Activated CD4-positive, alpha-beta T cell treated with anti-CD3 and anti-CD28 coated beads, Interleukin-2, amount 50 U/mL, for 16 hours (primary cell): ENCODE data around the gene FSIP1.
"Not testable (repeated sequence)": the region's sequence is repeated elsewhere in the genome, so short reads cannot be mapped to it uniquely, and the experiment has no call there.

ENCODE experiments used
- DNase-seq: peaks from one replicate; pipeline ENCODE4 v3.0.0-alpha.2; 2020

Gene FSIP1

GRCh38 chr15:39782441-39783138 lies at the start of gene FSIP1:
TSS of gene FSIP1 (minus strand) at chr15:39782841. CDS start at chr15:39776524, 6,317 bp downstream.
- DNase-seq, result peak; percentile 97

DNA sequence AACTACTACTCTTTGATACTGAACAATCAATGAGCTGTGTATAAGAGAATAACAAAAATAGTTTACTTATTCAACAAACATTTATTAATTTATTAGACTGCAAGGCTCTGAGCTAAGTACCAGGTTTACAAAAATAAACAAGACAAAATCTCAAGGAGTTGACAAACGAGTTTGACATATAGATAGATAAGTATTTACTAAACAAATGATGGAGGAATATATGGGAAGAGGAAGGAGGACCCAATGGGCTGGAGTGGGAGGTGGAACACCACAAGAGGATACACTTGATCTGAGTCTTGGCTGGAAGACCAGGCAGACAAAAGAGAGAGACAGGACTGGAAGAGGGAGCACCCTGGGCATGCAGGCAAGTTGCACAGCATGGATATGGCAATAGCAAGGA lies 47.5 kb upstream of the FSIP1 start:
- DNase-seq, result no peak

- no peak for DNase-seq
Observed at GRCh38 chr15:39828374-39828931, 45.8 kb upstream of the FSIP1 start.

DNA sequence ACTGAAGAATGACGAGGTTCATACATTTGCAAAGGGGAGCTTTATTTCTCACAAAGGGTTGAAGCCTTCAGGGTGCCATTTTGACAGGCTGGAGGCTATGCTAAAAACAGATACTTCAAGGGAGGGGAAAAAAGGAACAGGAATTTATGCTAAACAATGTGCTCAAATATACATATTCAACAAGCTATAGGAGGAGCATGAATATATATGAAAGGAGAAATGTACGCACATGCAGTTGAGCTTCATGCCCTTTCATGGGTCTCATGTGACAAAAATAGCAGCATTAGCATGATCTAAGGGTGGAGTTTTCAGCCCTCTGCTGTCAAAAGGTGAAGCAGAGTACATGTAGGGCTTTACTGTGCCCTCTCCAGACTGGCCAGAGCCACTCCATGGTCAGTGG lies 44.3 kb upstream of the FSIP1 start:
- DNase-seq, result no peak

DNA sequence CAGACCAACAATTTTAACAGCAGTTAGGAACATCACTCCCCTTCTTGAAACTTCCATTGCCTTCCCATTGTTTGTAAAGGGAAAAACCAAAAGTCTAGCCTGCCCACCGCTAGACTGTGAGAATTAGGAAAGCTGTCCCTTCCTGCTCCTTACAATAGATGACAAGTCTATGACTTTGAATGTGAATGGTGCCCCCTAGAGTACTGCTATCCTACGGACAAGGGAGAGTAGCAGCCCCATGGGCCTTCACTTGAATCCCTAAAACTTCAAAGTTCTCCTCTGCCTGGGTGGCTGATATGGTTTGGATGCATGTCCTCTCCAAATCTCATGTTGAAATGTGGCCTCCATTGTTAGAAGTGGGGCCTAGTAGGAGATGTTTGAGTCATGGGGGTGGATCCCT lies 41.0 kb upstream of the FSIP1 start:
- DNase-seq, result no peak

DNA sequence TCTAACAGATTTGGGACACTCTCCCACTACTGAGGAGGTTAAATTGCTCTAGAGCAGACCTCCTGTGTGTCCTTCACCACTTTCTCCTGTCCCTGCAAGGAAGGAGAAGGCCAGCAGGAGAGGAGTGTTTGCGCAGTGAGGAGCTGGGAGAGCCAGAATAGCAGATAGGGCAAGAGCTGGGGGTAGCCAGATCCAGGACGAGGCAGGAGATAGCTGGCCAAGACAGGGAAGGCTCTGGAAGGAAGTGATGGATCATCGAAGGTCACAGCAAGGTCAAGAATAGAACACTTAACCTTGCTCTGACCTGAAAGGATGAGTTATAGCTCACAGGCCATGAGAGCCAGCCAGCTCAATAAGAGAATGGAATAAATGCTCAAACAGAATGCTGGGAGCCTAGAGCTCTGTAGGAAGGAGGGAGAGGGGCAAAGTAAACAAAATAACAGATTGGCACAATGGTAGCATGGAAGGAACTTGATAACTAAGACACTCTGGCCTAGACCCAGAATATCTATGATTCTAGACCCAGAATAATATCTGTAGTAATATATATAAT lies 37.5 kb upstream of the FSIP1 start:
- DNase-seq, result no peak

GRCh38 chr15:39819533-39819932 lies 36.9 kb upstream of the FSIP1 start:
- DNase-seq, result no peak

DNA sequence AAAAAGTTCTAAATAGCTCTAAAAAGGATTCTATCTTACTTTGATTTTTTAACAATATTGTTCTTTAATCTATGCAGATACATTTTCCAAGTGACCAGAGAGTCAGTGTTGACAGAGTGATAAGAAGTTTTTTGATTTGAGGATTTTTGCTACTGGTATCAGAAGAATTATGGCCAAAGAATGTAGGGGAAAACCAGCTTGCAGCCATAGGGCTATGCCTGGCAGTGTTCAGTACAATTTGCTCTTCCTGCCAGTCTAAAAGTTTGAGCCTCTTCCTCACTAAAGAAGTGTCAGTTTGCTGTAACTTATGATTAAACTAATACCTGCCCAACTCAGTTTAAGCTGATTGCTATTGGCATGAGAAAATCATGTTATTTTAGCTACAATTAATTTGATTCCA lies 35.3 kb upstream of the FSIP1 start:
- DNase-seq, result no peak

DNA sequence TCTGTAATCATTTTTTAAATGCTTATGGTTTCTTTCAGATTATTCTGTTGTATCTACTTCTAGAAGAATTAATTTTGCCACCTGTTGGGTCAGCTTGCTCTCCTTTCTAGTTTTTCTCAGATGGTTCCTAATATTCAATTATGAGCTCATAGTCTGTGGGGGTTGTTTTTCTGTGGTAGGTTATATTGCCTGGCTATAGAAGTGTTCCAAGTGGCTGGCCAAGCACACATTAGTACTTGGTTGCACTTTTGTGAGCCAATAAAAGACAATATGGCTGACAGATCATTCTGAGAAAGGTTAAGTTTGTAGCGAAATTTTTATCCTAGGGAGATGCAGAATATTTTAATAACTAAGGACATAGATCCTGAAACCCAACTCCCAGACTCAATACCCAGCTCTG lies 31.8 kb upstream of the FSIP1 start:
- no peak for DNase-seq

DNA sequence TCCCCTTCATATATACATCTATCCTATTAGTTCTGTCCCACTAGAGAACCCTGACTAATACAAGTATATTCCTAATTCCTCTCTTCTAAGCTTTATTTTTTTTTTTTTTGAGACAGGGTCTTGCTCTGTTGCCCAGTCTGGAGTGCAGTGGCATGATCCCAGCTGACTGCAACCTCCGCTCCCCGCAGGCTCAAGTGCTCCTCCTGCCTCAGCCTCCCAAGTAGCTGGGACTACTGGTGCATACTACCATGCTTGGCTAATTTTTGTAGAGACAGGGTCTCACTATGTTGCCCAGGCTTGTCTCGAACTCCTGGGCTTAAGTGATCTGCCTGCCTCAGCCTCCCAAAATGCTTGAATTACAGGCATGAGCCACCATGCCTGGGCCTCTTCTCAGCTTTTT lies 30.0 kb upstream of the FSIP1 start:
- not testable (repeated sequence) for DNase-seq

- no peak for DNase-seq
Observed at GRCh38 chr15:39808909-39809308, 26.3 kb upstream of the FSIP1 start.

GRCh38 chr15:39807791-39808190 lies 25.1 kb upstream of the FSIP1 start:
- no peak for DNase-seq

DNA sequence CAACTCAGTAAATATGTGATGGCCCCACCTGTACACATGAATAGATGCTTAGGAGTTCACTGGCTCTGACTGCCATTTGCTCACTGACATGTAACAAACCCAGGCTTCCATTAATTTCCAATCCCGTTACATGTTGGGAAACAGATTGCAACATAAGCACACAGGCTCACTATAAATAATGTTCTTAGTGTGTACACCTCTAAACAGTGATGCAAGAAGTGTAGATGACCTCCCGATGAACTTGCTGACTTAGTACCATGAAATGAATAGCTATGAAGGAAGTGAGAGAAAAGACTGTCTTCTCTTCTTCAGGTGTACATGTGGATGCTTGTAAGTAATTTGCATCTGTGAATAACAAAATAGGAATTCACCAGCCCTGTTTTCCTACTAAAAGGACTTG lies 21.4 kb upstream of the FSIP1 start:
- DNase-seq, result no peak

GRCh38 chr15:39803016-39803415 lies 20.4 kb upstream of the FSIP1 start:
- no peak for DNase-seq

- DNase-seq, result peak; percentile 18
Observed at GRCh38 chr15:39801641-39802309, 19.1 kb upstream of the FSIP1 start.

GRCh38 chr15:39799552-39800011 lies 16.9 kb upstream of the FSIP1 start:
- no peak for DNase-seq

- DNase-seq, result no peak
Observed at GRCh38 chr15:39798382-39798781, 15.7 kb upstream of the FSIP1 start.

DNA sequence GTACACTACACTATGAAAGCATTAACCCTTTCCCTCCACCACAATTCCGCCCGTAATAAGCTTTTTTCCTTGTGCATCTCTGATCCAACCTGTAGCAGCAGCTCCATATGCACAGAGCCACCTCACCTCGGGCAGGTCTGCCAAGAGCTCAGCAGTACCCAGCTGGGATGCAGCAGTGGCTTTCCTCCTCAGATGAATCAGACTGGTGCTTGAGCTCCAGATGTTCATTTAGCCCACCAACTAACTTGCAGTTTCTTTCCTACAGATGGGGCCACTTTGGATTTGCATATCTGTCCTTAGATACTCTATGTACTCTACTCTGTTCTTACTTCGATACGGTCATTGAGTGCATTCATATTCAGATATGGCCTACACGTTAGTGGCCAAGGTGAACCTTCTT lies 14.8 kb upstream of the FSIP1 start:
- no peak for DNase-seq

- no peak for DNase-seq
Observed at GRCh38 chr15:39796601-39797000, 14.0 kb upstream of the FSIP1 start.

GRCh38 chr15:39795486-39795885 lies 12.8 kb upstream of the FSIP1 start:
- no peak for DNase-seq

- DNase-seq, result no peak
Observed at GRCh38 chr15:39794954-39795353, 12.3 kb upstream of the FSIP1 start.

GRCh38 chr15:39793923-39794322 lies 11.3 kb upstream of the FSIP1 start:
- no peak for DNase-seq

DNA sequence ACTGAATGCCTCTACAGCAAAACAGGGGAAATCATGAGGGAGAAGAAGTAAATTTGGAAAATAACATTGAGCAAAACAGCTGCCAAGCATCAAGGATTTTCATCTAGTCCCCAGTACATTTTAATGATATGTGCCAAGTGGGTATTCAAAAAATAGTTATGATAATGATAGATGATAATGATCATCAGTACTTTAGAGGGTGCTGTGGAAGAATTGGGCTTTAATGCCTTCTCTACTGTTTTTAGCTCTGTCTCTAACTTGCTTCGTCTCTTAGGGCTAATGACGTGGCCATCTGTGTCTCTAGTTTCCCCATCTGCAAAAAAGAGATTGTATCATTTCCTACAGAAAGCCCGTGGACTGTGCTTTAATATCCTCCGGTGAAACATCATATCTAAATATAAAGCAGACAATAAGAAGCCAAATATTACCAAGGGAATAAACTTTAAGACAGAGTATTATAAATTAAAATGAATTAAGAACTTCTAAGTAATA lies 10.2 kb upstream of the FSIP1 start:
- no peak for DNase-seq
